K562 (cell line): ENCODE results near the gene ENG. TPM values are rescaled to one million over a fixed set of nuclear protein-coding genes. Genes with fewer than 3 reads are reported as not detected.

Source experiments
- ATAC-seq: fragments of 200-7000 bp; cut with Tn5 transposase; 3 replicates; pipeline ENCODE4 v1.9.1; 2020; ENCODE audit warnings: moderate library complexity
- BruUV-seq: library from RNA; stranded (reverse); fragments of 400-500 nt; replicated peaks from 2 replicates; lab custom pipeline; 2021; lab: Mats Ljungman, UMichigan
- CTCF ChIA-PET: fragments of 300-600 bp; formaldehyde crosslinking; extraction: SDS; loops from one replicate; lab custom pipeline; 2021; ENCODE audit warnings: low intra/inter-chr PET ratio; lab: Yijun Ruan, JAX
- POLR2A ChIA-PET: fragments of 300-600, 350-650 bp; sonication (Branson Sonifier 250); formaldehyde crosslinking; extraction: SDS; loops from one replicate; lab custom pipeline; 2021; ENCODE audit warnings: antibody characterized with exemption, inconsistent platforms; lab: Yijun Ruan, JAX
- DNase-seq, 4 experiments: peaks; one replicate each; pipeline versions ENCODE4 v3.0.0 to v3.0.0-alpha.2; 2011 to 2018; ENCODE audit warnings: low spot score in 3 of 4, mixed read lengths in 3 of 4; ENCODE audit errors: extremely low read depth in 1 of 4
- FAIRE-seq: peaks from 2 replicates; lab custom pipeline; 2011; peaks lifted over from hg19 to GRCh38; lab: Jason Lieb, UNC
- H2AFZ ChIP-seq: 2 replicates; pipeline ENCODE4 v1.6.0; 2011; ENCODE audit warnings: low read depth, low read length, control low read depth, inconsistent platforms
- H3K27ac ChIP-seq: fragments of 200-600 bp; 3 replicates; pipeline ENCODE4 v1.8.0; 2011; ENCODE audit warnings: low read depth, mild to moderate bottlenecking, control low read depth, inconsistent platforms, low read length, moderate library complexity, mixed read lengths; ENCODE audit errors: extremely low read depth
- H3K27me3 ChIP-seq, 2 experiments: fragments of 300-600 bp in 1 of 2; 2 replicates in 1 of 2; 3 replicates in 1 of 2; pipeline versions ENCODE4 v1.6.0 to v1.8.0; 2011; ENCODE audit warnings: inconsistent platforms in 2 of 2, low read length in 2 of 2, mild to moderate bottlenecking in 1 of 2, mixed read lengths in 1 of 2, moderate library complexity in 1 of 2; ENCODE audit not compliant: control insufficient read depth in 2 of 2, insufficient read depth in 2 of 2
- H3K36me3 ChIP-seq: fragments of 300-600 bp; 3 replicates; pipeline ENCODE4 v1.8.0; 2011; ENCODE audit warnings: mild to moderate bottlenecking, low read length, inconsistent platforms; ENCODE audit not compliant: control insufficient read depth, insufficient read depth
- H3K4me1 ChIP-seq, 2 experiments: fragments of 200-600 bp in 1 of 2; replicated peaks in 1 of 2; 2 replicates in 1 of 2; 3 replicates in 1 of 2; pipeline versions ENCODE4 v1.5.1 to v1.8.0; 2011; ENCODE audit warnings: inconsistent platforms in 2 of 2, low read length in 2 of 2, mild to moderate bottlenecking in 1 of 2, mixed read lengths in 1 of 2, moderate library complexity in 1 of 2; ENCODE audit not compliant: control insufficient read depth in 2 of 2, insufficient read depth in 2 of 2
- H3K4me2 ChIP-seq: 2 replicates; pipeline ENCODE4 v1.6.1; 2011; ENCODE audit warnings: low read length, control low read depth, inconsistent platforms, mixed read lengths; ENCODE audit not compliant: insufficient read depth
- H3K4me3 ChIP-seq: fragments of 200-600 bp; sonication (generic), shearing (Covaris generic); 2 replicates; pipeline ENCODE4 v1.5.1; 2016; ENCODE audit warnings: control low read depth, inconsistent platforms
- H3K79me2 ChIP-seq: fragments of 200-600 bp; 3 replicates; pipeline ENCODE4 v1.8.0; 2011; ENCODE audit warnings: low read length, inconsistent platforms; ENCODE audit not compliant: control insufficient read depth, insufficient read depth
- H3K9ac ChIP-seq, 2 experiments: 2 replicates each; pipeline versions ENCODE4 v1.6.0 to v1.6.1; 2011; ENCODE audit warnings: low read depth in 2 of 2, low read length in 2 of 2, control low read depth in 1 of 2, inconsistent platforms in 1 of 2, mild to moderate bottlenecking in 1 of 2, mixed read lengths in 1 of 2; ENCODE audit not compliant: insufficient read depth in 1 of 2
- H3K9me1 ChIP-seq: one replicate; pipeline ENCODE4 v1.6.0; 2011; ENCODE audit warnings: inconsistent platforms, mild to moderate bottlenecking, low read length, moderate library complexity; ENCODE audit not compliant: control insufficient read depth, insufficient read depth
- H3K9me3 ChIP-seq: replicated peaks from 2 replicates; pipeline ENCODE4 v1.5.1; 2011; ENCODE audit warnings: low read depth, low read length, inconsistent platforms; ENCODE audit not compliant: control insufficient read depth, insufficient read depth
- H4K20me1 ChIP-seq: replicated peaks from 2 replicates; pipeline ENCODE4 v1.6.1; 2011; ENCODE audit warnings: low read length, inconsistent platforms, mixed read lengths; ENCODE audit not compliant: control insufficient read depth, insufficient read depth
- ARID1B ChIP-seq: fragments of 450-650 bp; IDR thresholded peaks from 2 replicates; pipeline ENCODE4 v1.6.1; 2016; ENCODE audit warnings: antibody characterized with exemption, mild to moderate bottlenecking, inconsistent platforms
- BCOR ChIP-seq: fragments of 450-650 bp; IDR thresholded peaks from 2 replicates; pipeline ENCODE4 v1.6.1; 2016
- CCNT2 ChIP-seq: IDR thresholded peaks from 2 replicates; pipeline ENCODE4 v1.6.1; 2011; ENCODE audit warnings: borderline replicate concordance, low read depth, mild to moderate bottlenecking, moderate library complexity, mixed read lengths, low read length; ENCODE audit not compliant: insufficient read length; ENCODE audit errors: extremely low read depth
- CEBPB ChIP-seq: fragments of 450-650 bp; IDR thresholded peaks from 2 replicates; pipeline ENCODE4 v1.6.1; 2016; ENCODE audit warnings: missing genetic modification characterization, missing compliant biosample characterization
- CXXC5 ChIP-seq: fragments of 250-450 bp; sonication (Bioruptor Pico); IDR thresholded peaks from 2 replicates; pipeline ENCODE4 v1.8.0; 2022; ENCODE audit warnings: inconsistent platforms, mild to moderate bottlenecking, moderate library complexity
- DPF2 ChIP-seq: fragments of 450-650 bp; IDR thresholded peaks from 2 replicates; pipeline ENCODE4 v1.6.1; 2016
- E4F1 ChIP-seq: fragments of 250-450 bp; sonication (Bioruptor Pico); IDR thresholded peaks from 2 replicates; pipeline ENCODE4 v1.5.0; 2021; ENCODE audit warnings: mild to moderate bottlenecking, borderline replicate concordance
- EP300 ChIP-seq: IDR thresholded peaks from 2 replicates; pipeline ENCODE4 v1.6.1; 2012; ENCODE audit warnings: low read length, improper control_type of control experiment
- EP400 ChIP-seq: fragments of 450-650 bp; IDR thresholded peaks from 2 replicates; pipeline ENCODE4 v1.6.1; 2017; ENCODE audit warnings: antibody characterized with exemption, mild to moderate bottlenecking, moderate library complexity
- ETS1 ChIP-seq: conservative IDR thresholded peaks from 2 replicates; pipeline ENCODE4 v1.6.1; 2011; ENCODE audit warnings: low read depth, mild to moderate bottlenecking, low read length; ENCODE audit not compliant: control insufficient read depth
- MAFK ChIP-seq: IDR thresholded peaks from 2 replicates; pipeline ENCODE4 v1.6.1; 2011; ENCODE audit warnings: low read length, improper control_type of control experiment
- SAFB ChIP-seq: fragments of 200-400 bp; formaldehyde crosslinking; IDR thresholded peaks from 2 replicates; pipeline ENCODE4 v1.6.1; 2017; ENCODE audit warnings: low read depth, low read length, borderline replicate concordance
- SMAD4 ChIP-seq: fragments of 250-450 bp; sonication (Bioruptor Pico); conservative IDR thresholded peaks from 2 replicates; pipeline ENCODE4 v1.8.0; 2021; ENCODE audit warnings: inconsistent platforms, mild to moderate bottlenecking, moderate library complexity
- SP1 ChIP-seq: sonication (generic); formaldehyde crosslinking; IDR thresholded peaks from 2 replicates; pipeline ENCODE4 v1.8.1; 2022; ENCODE audit warnings: mild to moderate bottlenecking, missing genetic modification reagents
- TCF15 ChIP-seq: fragments of 250-450 bp; sonication (Bioruptor Pico); IDR thresholded peaks from 2 replicates; pipeline ENCODE4 v1.8.0; 2022; ENCODE audit warnings: moderate library complexity, mild to moderate bottlenecking, inconsistent platforms
- TRIM24 ChIP-seq, 2 experiments: fragments of 450-650 bp; IDR thresholded peaks; 2 replicates each; pipeline ENCODE4 v1.6.1; 2016
- ZNF431 ChIP-seq: sonication (generic); formaldehyde crosslinking; IDR thresholded peaks from 2 replicates; pipeline ENCODE4 v1.8.0; 2022; ENCODE audit warnings: mild to moderate bottlenecking, missing genetic modification reagents
- WGBS: fragments of 100-300 bp; shearing (Covaris generic); methylation state at CpG from one replicate; pipeline ENCODE4 v1.1.6; 2016; ENCODE audit warnings: low coverage, mixed read lengths; ENCODE audit not compliant: insufficient coverage; ENCODE audit errors: missing lambda C conversion rate; 5-methylcytosine and 5-hydroxymethylcytosine counted together
- in situ Hi-C: fragments of 300-500 bp; cut with MboI; formaldehyde crosslinking; loops from 4 replicates; pipeline ENCODE4 v1.15.0; 2018; ENCODE audit warnings: inconsistent platforms, mixed read lengths
- intact Hi-C: fragments of 100-400 bp; cut with micrococcal nuclease; formaldehyde crosslinking; loops from 2 replicates; pipeline ENCODE4 v1.14.2; 2022
- polyA plus RNA-seq, 8 experiments: library from polyadenylated mRNA; depleted of rRNA in 4 of 8; stranded (reverse) in 5 of 8; unstranded in 3 of 8; fragments of >200 nt; fragmentation: Nextera tagmentation in 2 of 8; fragmentation: Illumina TruSeq in 1 of 8; extraction: Ambion mirVana in 2 of 8; extraction: Trizol in 1 of 8; gene quantifications; 2 replicates each; pipeline versions ENCODE4 v1.2.1 to v1.2.3, GENCODE V29; 2011 to 2014; ENCODE audit warnings: inconsistent platforms in 1 of 8, missing spikeins in 1 of 8
- total RNA-seq, 7 experiments: library from RNA; depleted of rRNA in 6 of 7; stranded (reverse); fragments of >200 nt in 6 of 7; fragmentation: Illumina TruSeq in 2 of 7; extraction: Trizol in 2 of 7; gene quantifications; 2 replicates each; pipeline versions ENCODE4 v1.2.1 to v1.2.3, GENCODE V29; 2011 to 2021; ENCODE audit warnings: low replicate concordance in 1 of 7

The ENG gene
- total and polyA plus RNA-seq, 9 of the 15 experiments (the other 6 are each of a cell fraction or from before 2014, with no cell fraction given) = 0.04 to 0.40 (median 0.14) TPM; not detected in 1

GRCh38 chr9:127846443-127847177 lies 7.8 kb downstream of the ENG start:
- CTCF ChIA-PET = no interaction called here
- peak overlapping the region; percentile 87 for H2AFZ ChIP-seq
- no peak overlapping the region for H3K4me3 ChIP-seq
- TF ChIP-seq TRIM24 (IDR thresholded peaks at IDR 0.05) (peak in 1 of 2 experiments; percentile 15; a peak in 1 of 4 replicates), SMAD4 (CRISPR knock-in tag) (peak; percentile 69), ZNF431 (no peak), CXXC5 (CRISPR knock-in tag) (peak; percentile 38; the same call in 1 of the 2 replicates), E4F1 (CRISPR knock-in tag) (no peak), TCF15 (no peak), BCOR (peak; percentile 79), MAFK (no peak), DPF2 (0 out of 2 replicates have a peak, but pooled peaks have one; percentile 48), EP300 (peak; percentile 35; the same call in 1 of the 2 replicates), CEBPB (tag) (0 out of 2 replicates have a peak, but pooled peaks have one; percentile 16), ARID1B (0 out of 2 replicates have a peak, but pooled peaks have one; percentile 30), CCNT2 (peak; percentile 36), SAFB (no peak), ETS1 (0 out of 2 replicates have a peak, but pooled peaks have one; percentile 22), SP1 (CRISPR knock-in tag) (0 out of 2 replicates have a peak, but pooled peaks have one; percentile 34), EP400 (peak; percentile 24; the same call in 1 of the 2 replicates)

More at GRCh38 chr9:127846443-127847177, 7.8 kb downstream of the ENG start:
- Histone ChIP-seq H3K36me3 (no peaks in the 10 kb centered on the region), H4K20me1 (no peaks in the 10 kb centered on the region), H3K9ac (peak overlapping the region; percentile 6 to 86; a peak in 3 of 4 replicates), H3K79me2 (no peaks in the 10 kb centered on the region), H3K4me1 (peaks cover 23 to 28% of the 10 kb centered on the region in 2 experiments), H3K9me1 (peaks cover 3% of the 10 kb centered on the region), H3K4me2 (no peak overlapping the region), H3K27ac (peak overlapping the region; percentile 46; the same call in 1 of the 3 replicates), H3K27me3 (no peaks in the 10 kb centered on the region), H3K9me3 (peaks cover 17% of the 10 kb centered on the region)
- POLR2A ChIA-PET = interaction anchor here (0.6 kb wide), 2 partner anchors 10 to 31 kb away, joined by 3 to 5 read pairs; no protein-coding TSS in a partner anchor
- in situ Hi-C loops (no loop called here), intact Hi-C loops (no loop called here)
- no peak for FAIRE-seq
- no TSS peak for BruUV-seq
- peak; percentile 46 for ATAC-seq
- WGBS = 34% methylated on average over 17 of the region's 18 CpGs
- peak in 3 of 4 experiments; percentile 41 to 72 (median 67) for DNase-seq
